ENCODE results near the gene MLXIP. TPM values are rescaled to one million over a fixed set of nuclear protein-coding genes. Genes with fewer than 3 reads are reported as not detected.

The MLXIP gene
- total RNA-seq, 1 donor from 2014 or later, result 18.5 TPM

DNA sequence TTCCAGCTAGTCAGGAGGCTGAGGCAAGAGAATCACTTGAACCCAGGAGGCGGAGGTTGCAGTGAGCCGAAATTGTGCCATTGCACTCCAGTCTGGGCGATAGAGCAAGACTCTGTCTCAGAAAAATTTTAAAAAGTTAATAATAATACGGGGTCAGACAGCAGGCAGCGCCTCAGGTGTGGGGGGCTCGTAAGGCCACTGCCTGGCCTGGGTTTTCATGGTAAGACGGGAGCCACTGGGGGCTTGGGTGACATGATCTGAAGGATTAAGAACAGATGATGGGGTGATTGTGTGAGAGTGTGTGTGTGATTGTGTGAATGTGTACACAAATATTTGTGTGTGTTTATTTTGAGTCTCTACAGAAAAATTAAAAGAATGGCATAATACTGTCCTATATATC, 33.3 kb upstream of the MLXIP start:
- TF ChIP-seq, protein P1, sequence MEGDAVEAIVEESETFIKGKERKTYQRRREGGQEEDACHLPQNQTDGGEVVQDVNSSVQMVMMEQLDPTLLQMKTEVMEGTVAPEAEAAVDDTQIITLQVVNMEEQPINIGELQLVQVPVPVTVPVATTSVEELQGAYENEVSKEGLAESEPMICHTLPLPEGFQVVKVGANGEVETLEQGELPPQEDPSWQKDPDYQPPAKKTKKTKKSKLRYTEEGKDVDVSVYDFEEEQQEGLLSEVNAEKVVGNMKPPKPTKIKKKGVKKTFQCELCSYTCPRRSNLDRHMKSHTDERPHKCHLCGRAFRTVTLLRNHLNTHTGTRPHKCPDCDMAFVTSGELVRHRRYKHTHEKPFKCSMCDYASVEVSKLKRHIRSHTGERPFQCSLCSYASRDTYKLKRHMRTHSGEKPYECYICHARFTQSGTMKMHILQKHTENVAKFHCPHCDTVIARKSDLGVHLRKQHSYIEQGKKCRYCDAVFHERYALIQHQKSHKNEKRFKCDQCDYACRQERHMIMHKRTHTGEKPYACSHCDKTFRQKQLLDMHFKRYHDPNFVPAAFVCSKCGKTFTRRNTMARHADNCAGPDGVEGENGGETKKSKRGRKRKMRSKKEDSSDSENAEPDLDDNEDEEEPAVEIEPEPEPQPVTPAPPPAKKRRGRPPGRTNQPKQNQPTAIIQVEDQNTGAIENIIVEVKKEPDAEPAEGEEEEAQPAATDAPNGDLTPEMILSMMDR (conservative IDR thresholded peaks at IDR 0.05; ENCODE audit: low read depth, low read length), result no peak
- no peak overlapping the region for H3K4me3 ChIP-seq (ENCODE audit: low read depth, low read length)

DNA sequence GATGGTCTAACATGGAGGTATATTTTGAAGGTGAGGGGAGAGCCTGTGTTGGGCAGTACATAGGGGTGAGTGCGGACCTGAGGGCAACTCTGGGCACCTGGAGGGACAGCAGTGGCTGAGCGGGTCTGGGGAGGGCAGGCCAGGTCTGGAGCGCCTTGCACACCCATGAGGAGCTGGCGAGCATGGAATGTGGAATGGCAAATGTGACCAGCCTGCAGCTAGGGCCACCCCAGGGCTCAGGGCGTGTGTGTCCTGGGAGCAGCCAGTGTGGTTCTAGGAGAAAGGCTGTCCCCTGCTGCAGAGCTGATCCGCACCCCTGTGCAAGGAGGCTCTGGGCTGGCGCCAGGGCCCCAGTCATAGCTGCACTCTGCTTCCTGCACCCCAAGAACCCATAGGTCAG, 32.4 kb upstream of the MLXIP start:
- H3K4me3 ChIP-seq (ENCODE audit: low read depth, low read length), result no peak overlapping the region
- TF ChIP-seq, protein P1 (conservative IDR thresholded peaks at IDR 0.05; ENCODE audit: low read depth, low read length), result no peak
- DNase-seq (ENCODE audit: low read depth), result no peak

More for the DNA sequence above, 33.3 kb upstream of the MLXIP start:
- no peak for DNase-seq (ENCODE audit: low read depth)

DNA sequence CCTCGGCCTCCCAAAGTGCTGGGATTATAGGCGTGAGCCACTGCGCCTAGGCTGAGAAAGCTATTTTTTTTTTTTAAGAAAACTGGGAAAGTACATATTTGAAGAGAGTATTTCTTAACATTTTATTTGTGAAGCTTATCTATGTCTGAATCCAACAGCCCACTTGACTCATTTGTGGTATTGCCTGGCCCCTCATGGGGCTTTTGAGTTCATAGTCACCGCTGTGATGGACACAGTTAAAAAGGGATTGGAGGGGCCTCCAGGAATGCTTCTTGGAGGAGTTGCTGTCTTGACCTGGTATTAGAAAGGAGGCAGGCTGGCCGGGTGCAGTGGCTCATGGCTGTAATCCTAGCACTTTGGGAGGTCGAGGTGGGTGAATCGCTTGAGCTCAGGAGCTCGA, 30.4 kb upstream of the MLXIP start:
- TF ChIP-seq, protein P1 (conservative IDR thresholded peaks at IDR 0.05; ENCODE audit: low read depth, low read length), result no peak

GRCh38 chr12:122049827-122050226, 28.7 kb upstream of the MLXIP start:
- TF ChIP-seq, protein P1 (conservative IDR thresholded peaks at IDR 0.05; ENCODE audit: low read depth, low read length), result no peak
- no peak overlapping the region for H3K4me3 ChIP-seq (ENCODE audit: low read depth, low read length)
- no peak for DNase-seq (ENCODE audit: low read depth)

More for the DNA sequence above, 30.4 kb upstream of the MLXIP start:
- no peak overlapping the region for H3K4me3 ChIP-seq (ENCODE audit: low read depth, low read length)
- DNase-seq (ENCODE audit: low read depth), result no peak

- no peak for DNase-seq (ENCODE audit: low read depth)
- H3K4me3 ChIP-seq (ENCODE audit: low read depth, low read length), result no peak overlapping the region
- TF ChIP-seq, protein P1 (conservative IDR thresholded peaks at IDR 0.05; ENCODE audit: low read depth, low read length), result no peak
Measured at GRCh38 chr12:122050706-122051105, 27.9 kb upstream of the MLXIP start.

DNA sequence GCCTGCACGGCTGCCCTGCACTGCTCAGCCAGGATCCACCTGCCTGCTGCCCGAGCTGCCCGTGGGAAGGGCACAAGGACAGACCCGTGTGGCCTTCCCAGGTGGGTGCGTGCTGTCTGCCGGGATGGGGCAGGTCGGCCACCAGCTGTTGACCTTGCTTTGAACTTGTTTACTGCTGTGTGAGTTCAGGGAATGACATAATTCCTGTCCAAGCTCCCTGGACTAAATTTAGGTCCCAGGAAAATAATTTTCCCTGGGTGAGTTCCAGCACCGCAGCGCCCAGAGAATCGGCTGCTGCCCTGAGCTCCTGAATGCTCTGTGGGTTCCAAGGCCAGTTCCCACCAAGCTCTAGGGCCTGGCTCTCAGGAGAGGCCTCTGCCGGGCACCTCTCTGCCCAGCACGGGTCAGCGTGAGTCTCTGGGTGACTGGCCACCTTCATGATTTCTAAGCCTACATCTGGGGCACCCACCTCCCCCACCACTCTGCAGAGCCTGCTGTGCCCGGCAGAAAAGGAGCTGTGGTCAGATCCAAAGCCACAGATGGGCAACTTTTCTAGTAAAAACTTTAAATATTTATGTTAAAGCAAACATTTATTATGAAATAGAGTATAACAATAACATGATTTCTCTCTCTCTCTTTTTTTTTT, 27.2 kb upstream of the MLXIP start:
- H3K4me3 ChIP-seq (ENCODE audit: low read depth, low read length), result no peak overlapping the region
- TF ChIP-seq, protein P1 (conservative IDR thresholded peaks at IDR 0.05; ENCODE audit: low read depth, low read length), result no peak
- DNase-seq (ENCODE audit: low read depth), result no peak

DNA sequence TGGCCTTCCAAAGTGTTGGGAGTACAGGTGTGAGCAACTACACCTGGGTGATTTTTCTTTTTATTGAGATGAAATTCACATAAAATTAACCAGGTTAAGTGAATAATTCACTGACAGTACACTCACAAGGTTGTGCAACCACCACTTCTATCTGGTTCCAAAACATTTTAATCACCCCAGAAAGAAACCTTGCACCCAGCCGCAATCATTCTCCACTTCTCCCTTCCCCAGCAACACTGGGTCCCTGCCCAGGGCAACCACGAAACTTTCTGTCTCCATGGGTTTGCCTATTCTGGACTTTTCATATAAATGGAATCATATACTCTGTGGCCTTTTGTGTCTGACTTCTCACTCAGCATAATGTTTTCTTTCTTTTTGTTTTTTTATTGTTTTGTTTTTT, 26.3 kb upstream of the MLXIP start:
- H3K4me3 ChIP-seq (ENCODE audit: low read depth, low read length), result no peak overlapping the region
- TF ChIP-seq, protein P1 (conservative IDR thresholded peaks at IDR 0.05; ENCODE audit: low read depth, low read length), result no peak
- DNase-seq (ENCODE audit: low read depth), result no peak
